ENCODE measurements around the gene CFAP221.

- TF ChIP-seq CTCF (conservative IDR thresholded peaks at IDR 0.05): no peak
- TF ChIP-seq ZFX (IDR thresholded peaks at IDR 0.05): no peak
Measured at GRCh38 chr2:119575439-119575838, 31.2 kb downstream of the CFAP221 start.

Measured in C4-2B (cell line).